GM12878 (cell line): ENCODE data around the gene DOCK2.

Experiments used
- BHLHE40 ChIP-seq, 2 experiments: fragments of 450-650 bp in 1 of 2; IDR thresholded peaks; 2 replicates each; pipeline ENCODE4 v1.6.1; 2011 to 2017; ENCODE audit warnings: low read depth in 2 of 2, borderline replicate concordance in 1 of 2, improper control_type of control experiment in 1 of 2, low read length in 1 of 2, mild to moderate bottlenecking in 1 of 2
- EP300 ChIP-seq, 2 experiments: fragments of 150-350 bp in 1 of 2; IDR thresholded peaks; 2 replicates each; pipeline ENCODE4 v1.6.1; 2011 to 2012; ENCODE audit warnings: low read depth in 2 of 2, low read length in 2 of 2, borderline replicate concordance in 1 of 2, improper control_type of control experiment in 1 of 2, inconsistent platforms in 1 of 2; ENCODE audit not compliant: control insufficient read depth in 1 of 2
- RBBP5 ChIP-seq: fragments of 200-600 bp; sonication (generic); conservative IDR thresholded peaks from 2 replicates; pipeline ENCODE4 v1.6.1; 2016
- TF ChIP-seq, protein P1 (sequence below): IDR thresholded peaks from 2 replicates; pipeline ENCODE4 v1.6.1; 2012; ENCODE audit warnings: low read depth, low read length, improper control_type of control experiment
- TF ChIP-seq, protein P2 (sequence below), 3 experiments: IDR thresholded peaks in 2 of 3; conservative IDR thresholded peaks in 1 of 3; 2 replicates each; pipeline ENCODE4 v1.5.1; 2011; ENCODE audit warnings: low read depth in 3 of 3, low read length in 3 of 3, mild to moderate bottlenecking in 3 of 3, control low read depth in 2 of 3, moderate library complexity in 2 of 3, inconsistent platforms in 1 of 3, mixed read lengths in 1 of 3; ENCODE audit not compliant: control insufficient read depth in 2 of 3, insufficient read depth in 1 of 3; ENCODE audit errors: extremely low read depth in 1 of 3

DNA sequence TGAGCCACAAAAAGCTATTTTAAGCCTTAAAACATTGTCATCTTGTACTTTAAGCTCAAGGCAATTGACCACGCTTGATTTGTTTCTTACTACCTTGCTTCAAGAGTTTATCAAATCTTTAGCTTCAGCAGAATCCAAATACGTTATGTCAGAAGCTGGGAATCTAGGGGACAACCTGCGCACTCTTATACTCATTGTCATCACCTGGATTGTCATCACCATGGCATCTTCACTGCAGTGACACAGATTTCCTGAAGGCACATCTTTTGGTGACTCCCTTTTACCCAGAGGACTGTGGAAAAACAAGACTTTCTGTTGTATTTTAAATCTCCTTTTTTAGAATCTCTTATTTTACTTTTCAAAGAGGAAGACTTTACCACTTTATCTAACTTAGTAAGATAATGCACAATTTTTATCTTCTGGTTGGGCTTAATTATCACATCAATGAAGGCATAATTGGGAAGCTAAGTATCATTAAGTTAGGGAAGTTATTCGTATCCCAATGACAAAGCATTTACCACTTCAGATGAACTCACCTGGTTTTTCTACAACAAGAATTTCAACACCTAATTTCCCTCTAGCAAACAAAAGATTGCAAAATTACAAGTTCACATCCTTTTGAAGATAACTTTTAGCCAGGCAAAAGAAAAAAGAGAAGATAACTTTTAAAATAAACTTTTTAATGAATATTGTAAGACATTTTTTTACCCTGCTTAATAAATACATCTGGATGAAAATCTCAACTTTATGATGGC, 162.0 kb downstream of the DOCK2 start:
- TF ChIP-seq, protein P1, sequence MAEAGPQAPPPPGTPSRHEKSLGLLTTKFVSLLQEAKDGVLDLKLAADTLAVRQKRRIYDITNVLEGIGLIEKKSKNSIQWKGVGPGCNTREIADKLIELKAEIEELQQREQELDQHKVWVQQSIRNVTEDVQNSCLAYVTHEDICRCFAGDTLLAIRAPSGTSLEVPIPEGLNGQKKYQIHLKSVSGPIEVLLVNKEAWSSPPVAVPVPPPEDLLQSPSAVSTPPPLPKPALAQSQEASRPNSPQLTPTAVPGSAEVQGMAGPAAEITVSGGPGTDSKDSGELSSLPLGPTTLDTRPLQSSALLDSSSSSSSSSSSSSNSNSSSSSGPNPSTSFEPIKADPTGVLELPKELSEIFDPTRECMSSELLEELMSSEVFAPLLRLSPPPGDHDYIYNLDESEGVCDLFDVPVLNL = no peak
- TF ChIP-seq RBBP5 (no peak), BHLHE40 (IDR thresholded peaks at IDR 0.05; ENCODE audit: borderline replicate concordance in 1 of 2, low read depth in 2 of 2, low read length in 1 of 2) (no peak), EP300 (IDR thresholded peaks at IDR 0.05; ENCODE audit: borderline replicate concordance in 1 of 2, control insufficient read depth in 1 of 2, low read depth in 2 of 2, low read length in 2 of 2) (no peak)
- TF ChIP-seq, protein P2, sequence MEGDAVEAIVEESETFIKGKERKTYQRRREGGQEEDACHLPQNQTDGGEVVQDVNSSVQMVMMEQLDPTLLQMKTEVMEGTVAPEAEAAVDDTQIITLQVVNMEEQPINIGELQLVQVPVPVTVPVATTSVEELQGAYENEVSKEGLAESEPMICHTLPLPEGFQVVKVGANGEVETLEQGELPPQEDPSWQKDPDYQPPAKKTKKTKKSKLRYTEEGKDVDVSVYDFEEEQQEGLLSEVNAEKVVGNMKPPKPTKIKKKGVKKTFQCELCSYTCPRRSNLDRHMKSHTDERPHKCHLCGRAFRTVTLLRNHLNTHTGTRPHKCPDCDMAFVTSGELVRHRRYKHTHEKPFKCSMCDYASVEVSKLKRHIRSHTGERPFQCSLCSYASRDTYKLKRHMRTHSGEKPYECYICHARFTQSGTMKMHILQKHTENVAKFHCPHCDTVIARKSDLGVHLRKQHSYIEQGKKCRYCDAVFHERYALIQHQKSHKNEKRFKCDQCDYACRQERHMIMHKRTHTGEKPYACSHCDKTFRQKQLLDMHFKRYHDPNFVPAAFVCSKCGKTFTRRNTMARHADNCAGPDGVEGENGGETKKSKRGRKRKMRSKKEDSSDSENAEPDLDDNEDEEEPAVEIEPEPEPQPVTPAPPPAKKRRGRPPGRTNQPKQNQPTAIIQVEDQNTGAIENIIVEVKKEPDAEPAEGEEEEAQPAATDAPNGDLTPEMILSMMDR (IDR thresholded peaks at IDR 0.05 in 2 of 3, conservative IDR thresholded peaks at IDR 0.05 in 1 of 3; ENCODE audit: control insufficient read depth in 2 of 3, extremely low read depth in 1 of 3, insufficient read depth in 1 of 3, low read depth in 3 of 3, low read length in 3 of 3) = no peak
